OCI-LY3 (cell line): ENCODE measurements around the gene TFCP2L1.
"Not testable (repeated sequence)": the region's sequence is repeated elsewhere in the genome, so short reads cannot be mapped to it uniquely, and the experiment has no call there.

Experiments used
- H2AFZ ChIP-seq: fragments of 200-600, 300-600 bp; shearing (Covaris generic); 2 replicates; pipeline ENCODE4 v1.6.0; 2014; ENCODE audit warnings: antibody characterized with exemption, low read depth, low read length
- H3K27ac ChIP-seq: fragments of 200-600, 300-600 bp; sonication (generic); 2 replicates; pipeline ENCODE4 v1.5.1; 2014; ENCODE audit warnings: mild to moderate bottlenecking, low read length, moderate library complexity, mixed read lengths
- H3K27me3 ChIP-seq: fragments of 200-600, 300-600 bp; sonication (generic); 2 replicates; pipeline ENCODE4 v1.6.1; 2014; ENCODE audit warnings: low read depth, low read length, mixed read lengths
- H3K36me3 ChIP-seq: fragments of 200-600, 300-600 bp; sonication (generic); replicated peaks from 2 replicates; pipeline ENCODE3; 2014; ENCODE audit warnings: low read depth, low read length, mixed read lengths
- H3K4me1 ChIP-seq: fragments of 300-600, 200-600 bp; sonication (generic); 2 replicates; pipeline ENCODE4 v1.6.1; 2014; ENCODE audit warnings: low read length, mixed read lengths
- H3K4me2 ChIP-seq: fragments of 200-600, 300-600 bp; sonication (generic); 2 replicates; pipeline ENCODE4 v1.6.1; 2014; ENCODE audit warnings: low read length, mixed read lengths
- H3K4me3 ChIP-seq: fragments of 300-600, 200-600 bp; sonication (generic); 2 replicates; pipeline ENCODE4 v1.5.1; 2014; ENCODE audit warnings: antibody characterized with exemption, mild to moderate bottlenecking, low read length, moderate library complexity
- H3K79me2 ChIP-seq: fragments of 300-600, 200-600 bp; shearing (Covaris generic); 2 replicates; pipeline ENCODE4 v1.6.1; 2014; ENCODE audit warnings: mild to moderate bottlenecking, low read length, mixed read lengths
- H3K9ac ChIP-seq: fragments of 300-600, 200-600 bp; shearing (Covaris generic); 2 replicates; pipeline ENCODE4 v1.6.0; 2014; ENCODE audit warnings: mild to moderate bottlenecking, low read length, moderate library complexity
- H3K9me3 ChIP-seq: fragments of 200-600, 300-600 bp; shearing (Covaris generic); 2 replicates; pipeline ENCODE4 v1.6.1; 2014; ENCODE audit warnings: low read length, mixed read lengths; ENCODE audit not compliant: insufficient read depth
- H4K20me1 ChIP-seq: fragments of 200-600, 300-600 bp; sonication (generic); 2 replicates; pipeline ENCODE4 v1.6.1; 2016; ENCODE audit warnings: low read length, mixed read lengths; ENCODE audit not compliant: insufficient read depth
- EZH2phosphoT487 ChIP-seq: fragments of 200-600 bp; shearing (Covaris generic); IDR thresholded peaks from 2 replicates; pipeline ENCODE4 v1.6.1; 2018; ENCODE audit warnings: antibody characterized with exemption, mixed run types, low read depth
- TF ChIP-seq, protein P1 (sequence below): fragments of 200-600, 300-600 bp; sonication (generic); IDR thresholded peaks from 2 replicates; pipeline ENCODE4 v1.5.1; 2014; ENCODE audit warnings: antibody characterized with exemption, low read length, low read depth

TFCP2L1 gene

DNA sequence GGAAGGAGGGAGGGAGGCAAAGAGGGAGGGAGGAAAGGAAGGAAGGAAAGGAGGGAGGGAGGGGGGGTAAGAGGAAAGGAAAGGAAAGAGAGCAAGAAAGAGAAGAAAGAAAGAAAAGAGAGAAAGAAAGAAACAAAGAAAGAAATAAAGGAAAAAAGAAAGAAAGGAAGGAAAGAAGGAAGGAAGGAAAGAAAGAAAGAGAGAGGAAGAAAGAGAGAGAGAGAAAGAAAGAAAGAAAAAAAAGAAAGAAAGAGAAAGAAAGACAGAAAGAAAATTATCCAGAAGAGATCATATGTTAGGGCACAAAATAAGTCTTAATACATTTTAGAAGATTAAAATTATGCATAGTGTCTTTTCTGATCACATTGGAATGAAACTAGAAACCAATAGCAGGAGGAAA, 24.3 kb upstream of the TFCP2L1 start:
- Histone ChIP-seq H3K4me1 (no peaks in the 10 kb centered on the region), H3K27ac (no peak overlapping the region), H2AFZ (no peak overlapping the region), H3K79me2 (no peaks in the 10 kb centered on the region), H3K4me3 (no peak overlapping the region), H3K36me3 (no peaks in the 10 kb centered on the region), H3K27me3 (peaks cover 45% of the 10 kb centered on the region), H3K9me3 (no peaks in the 10 kb centered on the region), H4K20me1 (no peaks in the 10 kb centered on the region), H3K4me2 (no peak overlapping the region), H3K9ac (no peak overlapping the region)
- TF ChIP-seq, protein P1, sequence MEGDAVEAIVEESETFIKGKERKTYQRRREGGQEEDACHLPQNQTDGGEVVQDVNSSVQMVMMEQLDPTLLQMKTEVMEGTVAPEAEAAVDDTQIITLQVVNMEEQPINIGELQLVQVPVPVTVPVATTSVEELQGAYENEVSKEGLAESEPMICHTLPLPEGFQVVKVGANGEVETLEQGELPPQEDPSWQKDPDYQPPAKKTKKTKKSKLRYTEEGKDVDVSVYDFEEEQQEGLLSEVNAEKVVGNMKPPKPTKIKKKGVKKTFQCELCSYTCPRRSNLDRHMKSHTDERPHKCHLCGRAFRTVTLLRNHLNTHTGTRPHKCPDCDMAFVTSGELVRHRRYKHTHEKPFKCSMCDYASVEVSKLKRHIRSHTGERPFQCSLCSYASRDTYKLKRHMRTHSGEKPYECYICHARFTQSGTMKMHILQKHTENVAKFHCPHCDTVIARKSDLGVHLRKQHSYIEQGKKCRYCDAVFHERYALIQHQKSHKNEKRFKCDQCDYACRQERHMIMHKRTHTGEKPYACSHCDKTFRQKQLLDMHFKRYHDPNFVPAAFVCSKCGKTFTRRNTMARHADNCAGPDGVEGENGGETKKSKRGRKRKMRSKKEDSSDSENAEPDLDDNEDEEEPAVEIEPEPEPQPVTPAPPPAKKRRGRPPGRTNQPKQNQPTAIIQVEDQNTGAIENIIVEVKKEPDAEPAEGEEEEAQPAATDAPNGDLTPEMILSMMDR = no peak
- TF ChIP-seq EZH2phosphoT487 = no peak

DNA sequence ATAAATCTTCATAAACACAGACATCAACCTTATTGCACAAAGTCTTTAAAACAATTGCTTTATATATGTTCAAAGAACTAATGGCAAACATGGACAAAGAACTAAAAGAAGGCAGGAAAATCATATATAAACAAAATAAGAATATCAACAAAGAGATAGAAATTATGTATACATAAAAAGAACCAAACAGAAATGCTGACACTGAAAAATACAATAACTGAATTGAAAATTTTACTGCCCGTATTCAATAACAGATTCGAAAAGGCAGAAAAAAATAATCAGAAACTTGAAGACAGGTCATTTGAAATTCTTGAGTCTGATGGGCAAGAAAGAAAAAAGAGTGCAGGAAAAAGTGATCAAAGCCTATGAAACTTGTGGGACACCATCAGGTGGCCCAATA, 22.0 kb upstream of the TFCP2L1 start:
- H3K79me2 ChIP-seq = no peaks in the 10 kb centered on the region
- H3K4me2 ChIP-seq = no peak overlapping the region
- no peaks in the 10 kb centered on the region for H3K4me1 ChIP-seq
- H3K36me3 ChIP-seq = no peaks in the 10 kb centered on the region
- H3K9me3 ChIP-seq = no peaks in the 10 kb centered on the region
- H4K20me1 ChIP-seq = no peaks in the 10 kb centered on the region
- H2AFZ ChIP-seq = no peak overlapping the region
- H3K27ac ChIP-seq = no peak overlapping the region
- no peak overlapping the region for H3K9ac ChIP-seq
- TF ChIP-seq EZH2phosphoT487 = no peak
- no peak overlapping the region for H3K4me3 ChIP-seq
- peaks cover 45% of the 10 kb centered on the region for H3K27me3 ChIP-seq

DNA sequence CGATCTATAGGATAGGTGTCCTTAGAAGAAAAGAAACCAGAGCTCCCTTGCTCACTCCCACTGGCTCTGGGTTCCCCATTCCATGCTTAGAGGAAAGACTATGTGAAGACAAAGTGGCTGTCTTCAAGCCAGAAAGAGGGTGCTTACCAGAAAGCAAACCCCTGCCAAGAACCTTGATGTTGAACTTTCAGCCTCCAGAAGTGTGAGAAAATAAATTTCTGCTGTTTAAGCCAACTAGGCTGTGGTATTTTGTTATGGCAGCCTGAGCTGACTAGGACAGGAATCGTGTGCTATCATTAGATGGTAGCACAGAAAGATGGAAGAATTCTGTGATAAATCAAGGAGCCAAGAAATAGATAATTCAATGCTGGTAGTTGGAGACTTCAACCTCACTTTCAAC, 19.9 kb upstream of the TFCP2L1 start:
- no peaks in the 10 kb centered on the region for H3K9me3 ChIP-seq
- TF ChIP-seq EZH2phosphoT487 = no peak
- TF ChIP-seq, protein P1 = no peak
- no peak overlapping the region for H3K27ac ChIP-seq
- H3K4me2 ChIP-seq = no peak overlapping the region
- no peaks in the 10 kb centered on the region for H3K36me3 ChIP-seq
- no peaks in the 10 kb centered on the region for H3K4me1 ChIP-seq
- H2AFZ ChIP-seq = no peak overlapping the region
- no peak overlapping the region for H3K4me3 ChIP-seq
- H3K27me3 ChIP-seq = peaks cover 31% of the 10 kb centered on the region
- no peak overlapping the region for H3K9ac ChIP-seq
- H3K79me2 ChIP-seq = no peaks in the 10 kb centered on the region
- H4K20me1 ChIP-seq = no peaks in the 10 kb centered on the region

DNA sequence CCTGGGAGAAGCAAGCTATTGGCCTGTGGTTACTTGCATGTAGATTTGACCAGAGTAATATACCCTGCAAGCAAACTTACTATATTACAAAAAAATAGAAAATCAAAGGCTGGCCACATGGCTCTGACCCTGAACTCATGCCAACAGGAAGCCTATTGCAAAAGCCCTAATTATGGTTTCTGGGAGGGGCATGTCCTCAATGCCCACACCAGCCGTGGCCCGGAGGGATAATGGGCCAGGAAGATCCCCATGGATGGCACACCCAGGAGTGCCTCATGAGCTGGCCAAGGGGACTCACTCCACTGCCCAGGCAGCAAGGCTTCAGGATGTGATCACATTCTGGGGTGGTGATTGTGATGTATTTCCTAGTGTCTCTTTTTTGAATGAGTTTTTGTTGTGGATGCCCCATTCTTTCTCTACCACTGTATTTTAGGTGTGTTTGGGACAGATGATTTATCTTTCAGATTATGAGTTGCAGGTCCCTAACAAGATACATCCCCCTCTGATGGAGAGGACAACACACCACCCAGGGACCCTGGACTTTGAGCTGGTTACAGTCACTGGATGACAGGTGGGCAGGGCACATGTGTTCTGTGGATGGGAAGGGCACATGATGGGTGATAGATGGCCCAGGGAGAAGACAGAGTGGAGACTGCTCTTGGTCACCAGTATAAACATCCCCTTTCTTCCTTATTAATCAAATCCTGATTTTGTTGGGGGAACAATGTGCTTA, 18.7 kb upstream of the TFCP2L1 start:
- Histone ChIP-seq H3K27ac (no peak overlapping the region), H2AFZ (no peak overlapping the region), H3K4me3 (no peak overlapping the region), H3K27me3 (peaks cover 27% of the 10 kb centered on the region), H3K4me1 (no peaks in the 10 kb centered on the region), H3K9ac (no peak overlapping the region), H3K79me2 (no peaks in the 10 kb centered on the region), H3K36me3 (no peaks in the 10 kb centered on the region), H4K20me1 (no peaks in the 10 kb centered on the region), H3K9me3 (no peaks in the 10 kb centered on the region), H3K4me2 (no peak overlapping the region)
- no peak for TF ChIP-seq EZH2phosphoT487
- TF ChIP-seq, protein P1 = no peak

DNA sequence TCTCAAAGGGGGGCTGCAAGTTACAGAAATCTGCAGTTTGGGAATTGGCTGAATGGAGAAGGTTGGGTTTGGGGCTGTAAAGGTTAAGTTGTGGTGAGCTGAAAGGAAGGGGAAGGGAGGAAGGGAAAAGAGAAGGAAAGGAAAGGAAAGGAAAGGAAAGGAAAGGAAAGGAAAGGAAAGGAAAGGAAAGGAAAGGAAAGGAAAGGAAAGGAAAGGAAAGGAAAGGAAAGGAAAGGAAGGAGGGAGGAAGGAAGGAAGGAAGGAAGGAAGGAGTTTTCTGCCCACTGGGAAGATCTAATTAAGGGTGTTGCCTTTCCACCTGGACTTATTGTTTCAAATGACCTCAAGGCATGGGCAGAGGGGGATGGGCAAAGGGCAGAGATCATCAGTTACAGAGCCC, 16.2 kb upstream of the TFCP2L1 start:
- not testable (repeated sequence) for H3K79me2 ChIP-seq, H3K27me3 ChIP-seq, H3K4me2 ChIP-seq, H3K9ac ChIP-seq, H3K9me3 ChIP-seq, H3K27ac ChIP-seq, H3K4me3 ChIP-seq, H4K20me1 ChIP-seq, H3K4me1 ChIP-seq, H3K36me3 ChIP-seq, H2AFZ ChIP-seq
